Ascending aorta (tissue), 2 donors: ENCODE measurements around the gene STX8. TPM values are rescaled to one million over a fixed set of nuclear protein-coding genes. Genes with fewer than 3 reads are reported as not detected.
"Not testable (repeated sequence)": the region's sequence is repeated elsewhere in the genome, so short reads cannot be mapped to it uniquely, and the experiment has no call there.

Source experiments
- DNase-seq, 2 donors: peaks; one replicate each; pipeline ENCODE4 v3.0.0-alpha.2; 2019; ENCODE audit warnings: low spot score in 2 of 2
- H3K27ac ChIP-seq, 2 donors: fragments of 200-600 bp; sonication (generic); one replicate each; pipeline ENCODE4 v1.5.1; 2016 to 2017; ENCODE audit warnings: mild to moderate bottlenecking in 1 of 2
- H3K27me3 ChIP-seq: fragments of 200-600 bp; sonication (generic); one replicate; pipeline ENCODE4 v1.5.1; 2017
- H3K36me3 ChIP-seq, 2 donors: fragments of 200-600 bp; sonication (generic); one replicate each; pipeline ENCODE4 v1.5.1; 2016
- H3K4me1 ChIP-seq, 2 donors: fragments of 200-600 bp; sonication (generic); one replicate each; pipeline ENCODE4 v1.5.1; 2016 to 2017; ENCODE audit warnings: mild to moderate bottlenecking in 1 of 2
- H3K4me3 ChIP-seq, 2 donors: fragments of 200-600 bp; sonication (generic); one replicate each; pipeline ENCODE4 v1.5.1; 2016 to 2017; ENCODE audit warnings: mild to moderate bottlenecking in 1 of 2
- H3K9me3 ChIP-seq, 2 donors: fragments of 200-600 bp; sonication (generic); one replicate each; pipeline ENCODE4 v1.5.1; 2016
- CTCF ChIP-seq, 3 experiments: fragments of 200-600 bp in 2 of 3; fragments of 450-650 bp in 1 of 3; sonication (generic) in 2 of 3; IDR thresholded peaks; one replicate each; pipeline ENCODE4 v1.5.1; 2016 to 2019; ENCODE audit warnings: antibody characterized with exemption in 3 of 3, mild to moderate bottlenecking in 1 of 3, moderate library complexity in 1 of 3
- intact Hi-C: fragments of 100-400 bp; cut with DNase I; formaldehyde crosslinking; loops from one replicate; pipeline ENCODE4 v1.15.1; 2023
- total RNA-seq: library from RNA; depleted of rRNA; stranded (reverse); fragments of >200 nt; gene quantifications from one replicate; pipeline ENCODE4 v1.1.0, GENCODE V29; 2016

STX8 gene
- total RNA-seq, 1 donor from 2014 or later, result 7.6 TPM

DNA sequence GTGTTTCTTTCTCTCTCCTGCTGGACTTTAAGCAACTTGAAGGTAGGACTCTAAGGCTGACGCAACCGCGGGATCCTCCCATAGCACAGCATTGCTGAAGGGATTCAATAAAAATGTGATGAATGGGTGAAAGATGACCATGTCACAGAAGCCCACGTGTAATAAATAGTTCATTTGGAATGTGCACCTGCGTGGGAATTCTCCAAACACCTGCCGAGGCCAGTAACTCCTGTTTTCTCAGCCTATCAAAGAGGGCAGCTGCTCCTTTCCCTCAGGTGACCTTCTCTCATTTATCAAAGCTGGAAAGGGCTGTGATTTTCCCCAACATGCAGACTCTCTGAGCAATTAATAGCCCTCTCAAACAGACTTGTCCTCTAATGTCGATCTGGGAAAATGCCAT is 235.7 kb downstream of the STX8 start:
- intact Hi-C loops, result no loop called here
- H3K4me3 ChIP-seq, result no peak overlapping the region

DNA sequence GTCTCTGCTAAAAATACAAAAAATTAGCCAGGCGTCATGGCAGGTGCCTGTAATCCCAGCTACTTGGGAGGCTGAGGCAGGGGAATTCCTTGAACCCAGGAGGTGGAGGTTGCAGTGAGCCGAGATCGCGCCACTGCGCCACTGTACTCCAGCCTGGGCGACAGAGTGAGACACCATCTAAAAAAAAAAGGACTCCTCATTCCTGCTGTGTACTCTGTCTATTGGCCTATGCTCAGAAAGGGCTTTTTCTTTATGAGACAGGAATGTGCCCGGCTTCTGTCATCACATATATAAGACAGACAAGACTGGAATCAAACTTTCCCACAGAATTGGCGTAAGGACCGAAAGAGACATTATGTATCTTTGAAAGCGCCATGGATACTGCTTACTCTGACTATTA is 236.1 kb downstream of the STX8 start:
- H3K27me3 ChIP-seq, DNase-seq, H3K4me1 ChIP-seq, H3K9me3 ChIP-seq, H3K4me3 ChIP-seq, H3K36me3 ChIP-seq, H3K27ac ChIP-seq, intact Hi-C loops: not testable (repeated sequence)

More for the DNA sequence above, 235.7 kb downstream of the STX8 start:
- H3K9me3 ChIP-seq, result peaks cover 2% of the 10 kb centered on the region in 2 donors
- no peaks in the 10 kb centered on the region for H3K4me1 ChIP-seq
- no peaks in the 10 kb centered on the region for H3K36me3 ChIP-seq
- no peaks in the 10 kb centered on the region for H3K27me3 ChIP-seq
- H3K27ac ChIP-seq, result no peak overlapping the region
- DNase-seq, result no peak
- TF ChIP-seq CTCF (IDR thresholded peaks at IDR 0.05), result no peak

- intact Hi-C loops, result no loop called here
- no peak for DNase-seq
- no peak for TF ChIP-seq CTCF (IDR thresholded peaks at IDR 0.05)
- Histone ChIP-seq H3K36me3 (no peaks in the 10 kb centered on the region), H3K27me3 (no peaks in the 10 kb centered on the region), H3K4me3 (no peak overlapping the region), H3K4me1 (no peaks in the 10 kb centered on the region), H3K27ac (no peak overlapping the region), H3K9me3 (peaks cover 4 to 10% of the 10 kb centered on the region in 2 donors)
Measured at GRCh38 chr17:9336817-9337216, 238.8 kb downstream of the STX8 start.

DNA sequence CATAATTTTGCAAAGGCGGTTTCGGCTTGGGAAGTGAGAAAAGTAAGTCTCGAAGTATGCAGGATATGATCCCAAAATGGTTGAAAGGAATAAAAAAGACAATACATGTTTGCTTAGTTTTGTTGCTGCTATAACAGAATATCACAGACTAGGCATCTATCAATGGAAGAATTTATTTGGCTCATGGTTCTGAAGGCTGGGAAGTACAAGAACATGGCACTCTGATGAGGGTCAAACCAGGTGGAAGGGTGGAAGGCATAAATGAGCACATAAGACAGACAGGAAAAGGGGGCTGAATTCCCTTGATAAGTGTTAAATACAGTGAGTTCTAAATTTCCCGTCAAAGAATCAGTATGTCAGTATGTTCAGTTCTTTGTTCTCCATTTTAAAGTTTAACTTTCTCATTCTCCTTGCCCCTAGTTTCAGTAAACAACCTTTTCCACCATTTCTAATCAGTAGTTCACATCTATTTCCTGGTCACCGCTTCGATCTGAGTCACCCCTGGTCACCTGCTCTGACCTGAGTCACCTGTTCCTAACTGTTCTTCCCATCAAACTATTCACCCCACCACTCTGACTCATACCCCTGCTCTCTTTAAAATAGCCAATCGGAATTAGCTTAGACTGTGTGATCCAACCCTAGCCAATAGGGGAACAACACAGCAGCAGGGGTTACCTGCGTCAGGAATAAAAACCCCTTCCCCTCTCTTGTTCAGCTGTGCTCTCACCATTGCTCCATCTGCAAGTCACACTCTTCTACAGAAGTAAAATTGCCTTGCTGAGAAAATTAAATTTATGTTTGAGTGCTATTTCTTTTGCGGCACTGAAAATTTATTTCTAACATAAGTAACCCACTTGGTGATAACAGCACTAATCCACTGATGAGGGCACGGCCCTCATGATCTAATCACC is 240.8 kb downstream of the STX8 start:
- no peak overlapping the region for H3K4me3 ChIP-seq
- H3K27me3 ChIP-seq, result no peaks in the 10 kb centered on the region
- intact Hi-C loops, result no loop called here
- H3K36me3 ChIP-seq, result no peaks in the 10 kb centered on the region
- H3K27ac ChIP-seq, result no peak overlapping the region
- DNase-seq, result no peak
- TF ChIP-seq CTCF (IDR thresholded peaks at IDR 0.05), result no peak
- no peaks in the 10 kb centered on the region for H3K4me1 ChIP-seq
- peaks cover 4 to 10% of the 10 kb centered on the region in 2 donors for H3K9me3 ChIP-seq

DNA sequence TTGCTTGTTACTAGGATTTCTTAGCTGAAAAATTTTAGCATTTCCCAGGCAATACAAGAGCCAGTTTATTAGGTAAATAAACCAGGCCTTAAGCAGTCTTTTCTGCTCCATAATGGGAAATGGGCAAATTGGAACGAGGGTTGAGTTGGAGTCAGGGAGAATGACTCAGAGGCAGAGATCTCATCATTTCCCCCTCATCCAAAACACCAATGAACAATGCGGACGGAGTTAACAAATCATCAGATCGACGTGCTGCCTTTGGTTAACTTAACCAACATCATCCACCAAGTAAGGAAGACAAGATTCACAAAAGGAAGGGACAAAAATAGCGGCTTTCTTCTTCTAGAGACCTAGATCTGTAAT is 243.5 kb downstream of the STX8 start:
- H3K27me3 ChIP-seq, result no peaks in the 10 kb centered on the region
- no peaks in the 10 kb centered on the region for H3K4me1 ChIP-seq
- no peak for TF ChIP-seq CTCF (IDR thresholded peaks at IDR 0.05)
- peaks cover 4 to 10% of the 10 kb centered on the region in 2 donors for H3K9me3 ChIP-seq
- intact Hi-C loops, result no loop called here
- no peaks in the 10 kb centered on the region for H3K36me3 ChIP-seq
- H3K4me3 ChIP-seq, result no peak overlapping the region
- no peak for DNase-seq
- no peak overlapping the region for H3K27ac ChIP-seq

GRCh38 chr17:9331279-9332131 is 244.1 kb downstream of the STX8 start:
- peaks cover 4 to 10% of the 10 kb centered on the region in 2 donors for H3K9me3 ChIP-seq
- intact Hi-C loops, result no loop called here
- no peak overlapping the region for H3K4me3 ChIP-seq
- DNase-seq, result no peak
- no peaks in the 10 kb centered on the region for H3K4me1 ChIP-seq
- H3K27ac ChIP-seq, result no peak overlapping the region
- no peaks in the 10 kb centered on the region for H3K36me3 ChIP-seq
- no peak for TF ChIP-seq CTCF (IDR thresholded peaks at IDR 0.05)
- no peaks in the 10 kb centered on the region for H3K27me3 ChIP-seq
